DMS114 treated with DMSO at 0.1 percent for 48 hours (cell line): ENCODE results near the gene TUBB4A.
"Not testable (repeated sequence)": the region's sequence is repeated elsewhere in the genome, so short reads cannot be mapped to it uniquely, and the experiment has no call there.

Experiments
- DNase-seq: peaks from one replicate; lab custom pipeline; 2025; ENCODE audit not compliant: unreplicated experiment; lab: John Stamatoyannopoulos, UW

The TUBB4A gene

DNA sequence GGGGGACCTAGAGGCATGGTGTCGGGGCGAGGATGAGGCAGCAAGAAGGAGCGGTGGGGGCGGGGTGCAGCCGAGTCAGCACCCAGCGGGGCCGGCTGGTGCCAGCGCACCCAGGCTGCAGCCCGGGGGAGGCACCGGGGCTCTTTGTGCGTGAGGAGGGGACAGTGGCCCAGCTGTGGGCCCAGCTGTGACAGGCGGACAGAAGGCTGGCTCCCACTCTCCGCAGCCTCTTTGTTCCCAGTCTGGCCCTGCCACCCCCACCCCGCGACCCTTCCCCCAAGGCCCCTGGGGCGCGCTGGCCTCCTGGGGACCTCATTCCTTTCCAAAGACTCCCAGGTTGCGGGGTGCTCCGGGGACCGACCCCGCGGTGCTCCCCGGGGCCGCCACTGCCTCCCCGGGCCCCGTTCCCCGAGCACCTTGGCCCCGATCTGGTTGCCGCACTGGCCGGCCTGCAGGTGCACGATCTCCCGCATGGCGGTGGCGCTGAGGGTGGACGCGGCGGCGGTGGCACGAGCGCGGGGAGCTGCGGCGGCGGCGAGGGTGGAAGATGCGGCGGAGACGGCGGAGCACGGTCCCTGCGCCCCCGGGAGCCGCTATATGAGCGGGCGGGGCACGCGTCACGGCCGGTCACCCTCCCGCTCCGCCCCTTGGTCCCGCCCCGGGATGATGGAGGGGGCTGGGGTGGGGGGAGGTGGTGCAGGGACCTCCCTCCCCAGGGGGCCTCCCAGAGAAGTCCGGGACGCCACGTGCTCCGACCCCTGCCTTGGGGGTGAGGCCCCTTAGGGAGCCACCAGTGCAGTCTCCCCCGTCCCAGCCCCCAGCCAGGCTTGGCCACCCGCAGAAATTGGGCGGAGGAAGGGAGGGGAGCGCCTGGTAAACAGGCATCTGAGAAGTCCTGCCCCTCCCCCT is at the start of gene TUBB4A:
Gene TUBB4A, minus strand, starts transcription at position 570 of the 909 bp plus-strand sequence. Its CDS starts 97 bp downstream, at position 473.
- no peak for DNase-seq

DNA sequence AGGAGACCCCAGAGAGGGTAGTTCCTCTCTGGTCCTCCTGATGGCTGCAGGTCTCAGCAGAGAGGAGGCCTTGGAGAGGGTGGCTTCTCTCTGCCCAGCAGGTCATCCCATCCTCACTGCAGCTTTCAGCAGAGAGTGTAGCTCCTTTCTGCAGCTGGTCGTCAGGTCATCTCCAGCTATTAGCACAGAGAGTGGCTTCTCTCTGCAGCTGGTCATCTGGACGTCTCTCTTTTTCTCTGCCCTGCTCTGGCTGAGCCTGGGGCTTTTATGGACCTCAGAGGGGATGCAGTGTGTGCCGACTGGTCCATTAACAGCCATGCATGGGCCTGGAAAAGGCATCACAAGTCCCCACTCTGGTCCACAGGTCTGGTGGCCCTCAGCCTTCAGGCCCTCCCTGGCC is 49.0 kb upstream of the TUBB4A start:
- DNase-seq = no peak

DNA sequence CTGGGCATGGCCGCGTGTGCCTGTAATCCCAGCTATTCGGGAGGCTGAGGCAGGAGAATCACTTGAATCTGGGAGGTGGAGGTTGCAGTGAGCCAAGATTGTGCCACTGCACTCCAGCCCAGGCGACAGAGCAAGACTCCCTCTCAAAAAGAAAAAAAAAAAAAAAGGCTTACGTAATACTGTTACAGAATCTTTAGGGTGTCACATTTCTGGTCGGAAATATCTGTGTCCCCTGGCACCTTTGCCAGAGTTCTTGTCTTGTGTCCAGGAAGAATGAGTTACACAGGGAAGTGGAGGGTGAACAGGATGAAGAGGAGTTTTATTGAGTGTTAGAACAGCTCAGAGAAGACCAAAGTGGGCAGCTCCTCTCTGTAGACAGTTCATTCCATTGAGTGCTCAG is 48.6 kb upstream of the TUBB4A start:
- not testable (repeated sequence) for DNase-seq

DNA sequence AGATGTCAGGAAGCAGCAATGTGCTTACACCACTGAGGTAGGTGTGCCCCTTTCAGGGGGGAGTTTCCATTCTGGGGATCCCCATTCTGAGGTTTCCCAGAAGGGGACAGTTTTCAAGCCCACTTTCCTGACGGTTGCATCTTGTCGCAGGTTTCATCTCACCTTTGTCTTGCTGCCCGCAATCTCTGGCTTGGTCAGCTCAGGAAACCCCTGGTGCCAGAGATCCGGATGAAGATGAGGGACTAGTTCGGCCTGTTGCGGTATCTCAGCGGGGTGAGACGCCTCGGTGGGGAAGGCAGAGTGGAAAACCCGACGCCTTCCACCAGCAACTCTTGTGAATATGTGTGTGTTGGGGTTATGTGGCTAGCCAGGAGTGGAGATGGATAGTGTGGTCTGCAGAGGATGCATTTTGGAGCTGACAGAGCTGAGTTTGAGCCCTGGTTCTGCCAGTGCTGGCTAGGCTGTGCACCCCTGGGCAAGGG is 41.8 kb upstream of the TUBB4A start:
- DNase-seq = no peak

DNA sequence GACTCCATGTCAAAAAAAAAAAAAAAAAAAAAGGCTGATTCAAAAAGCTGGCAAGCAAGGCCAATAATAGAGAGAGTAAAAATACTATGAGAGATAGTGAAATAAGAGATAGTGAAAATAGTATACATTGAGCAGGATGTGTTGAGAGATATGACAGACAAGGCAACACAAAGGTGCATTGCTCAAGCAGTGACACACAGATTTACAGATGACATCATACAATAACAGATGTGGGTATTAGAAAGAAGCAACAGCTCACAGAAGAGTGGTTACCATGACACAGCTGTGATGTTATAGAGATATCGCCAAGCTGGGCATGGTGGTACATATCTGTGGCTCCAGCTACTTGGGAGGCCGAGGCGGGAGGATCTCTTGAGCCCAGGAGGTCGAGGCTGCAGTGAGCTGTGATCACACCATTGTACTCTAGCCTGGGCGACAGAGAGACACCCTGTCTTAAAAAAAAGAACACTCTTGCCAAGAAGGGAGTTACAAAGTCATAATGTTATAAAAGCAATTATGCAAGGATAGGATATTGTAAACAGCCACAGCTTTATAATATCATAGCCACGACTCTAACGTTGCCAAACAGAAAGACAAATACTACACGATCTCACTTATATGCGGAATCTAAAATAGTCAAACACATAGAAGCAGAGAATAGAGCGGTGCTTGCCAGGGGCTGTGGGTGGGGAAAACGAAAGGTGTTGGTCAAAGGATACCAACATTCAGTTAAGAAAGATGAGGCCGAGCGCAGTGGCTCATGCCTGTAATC is 39.0 kb upstream of the TUBB4A start:
- DNase-seq = no peak

DNA sequence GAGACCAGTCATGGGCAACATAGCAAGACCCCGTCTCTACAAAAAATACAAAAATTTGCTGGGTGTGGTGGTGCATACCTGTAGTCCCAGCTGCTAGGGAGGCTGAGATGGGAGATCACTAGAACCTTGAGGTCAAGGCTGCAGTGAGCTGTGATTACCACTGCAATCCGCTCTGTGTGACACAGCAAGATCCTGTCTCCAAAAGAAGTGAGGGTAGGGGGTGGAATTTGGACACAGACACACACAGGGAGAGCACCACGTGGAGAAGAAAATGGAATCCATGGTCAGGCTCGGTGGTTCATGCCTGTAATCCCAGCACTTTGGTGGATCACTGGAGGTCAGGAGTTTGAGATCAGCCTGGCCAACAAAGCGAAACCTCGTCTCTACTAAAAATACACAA is 37.4 kb upstream of the TUBB4A start:
- DNase-seq = no peak

DNA sequence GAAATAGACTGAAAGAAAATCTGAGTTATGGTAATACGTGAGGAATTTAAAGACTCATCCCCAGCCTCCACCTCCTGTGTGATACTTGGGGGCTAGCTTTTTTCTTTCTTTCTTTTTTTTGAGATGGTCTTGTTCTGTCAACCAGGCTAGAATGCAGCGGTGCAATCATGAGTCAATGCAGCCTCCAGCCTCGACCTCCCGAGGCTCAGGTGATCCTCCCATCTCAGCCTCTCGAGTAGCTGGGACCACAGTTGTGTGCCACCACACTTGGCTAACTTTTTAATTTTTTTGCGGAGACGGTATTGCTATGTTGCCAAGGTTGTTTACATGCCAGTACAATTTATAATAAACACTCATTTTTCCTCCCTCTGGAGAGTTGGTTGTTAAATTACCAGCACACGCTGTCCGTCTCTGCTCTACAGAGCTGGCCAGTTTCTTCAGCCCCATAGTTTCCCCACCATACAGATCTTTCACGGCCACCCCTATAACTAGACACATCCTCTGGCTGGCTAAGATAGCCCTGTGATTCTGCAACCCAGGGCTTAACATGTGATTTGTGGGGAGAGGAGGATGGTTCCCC is 33.5 kb upstream of the TUBB4A start:
- no peak for DNase-seq

DNA sequence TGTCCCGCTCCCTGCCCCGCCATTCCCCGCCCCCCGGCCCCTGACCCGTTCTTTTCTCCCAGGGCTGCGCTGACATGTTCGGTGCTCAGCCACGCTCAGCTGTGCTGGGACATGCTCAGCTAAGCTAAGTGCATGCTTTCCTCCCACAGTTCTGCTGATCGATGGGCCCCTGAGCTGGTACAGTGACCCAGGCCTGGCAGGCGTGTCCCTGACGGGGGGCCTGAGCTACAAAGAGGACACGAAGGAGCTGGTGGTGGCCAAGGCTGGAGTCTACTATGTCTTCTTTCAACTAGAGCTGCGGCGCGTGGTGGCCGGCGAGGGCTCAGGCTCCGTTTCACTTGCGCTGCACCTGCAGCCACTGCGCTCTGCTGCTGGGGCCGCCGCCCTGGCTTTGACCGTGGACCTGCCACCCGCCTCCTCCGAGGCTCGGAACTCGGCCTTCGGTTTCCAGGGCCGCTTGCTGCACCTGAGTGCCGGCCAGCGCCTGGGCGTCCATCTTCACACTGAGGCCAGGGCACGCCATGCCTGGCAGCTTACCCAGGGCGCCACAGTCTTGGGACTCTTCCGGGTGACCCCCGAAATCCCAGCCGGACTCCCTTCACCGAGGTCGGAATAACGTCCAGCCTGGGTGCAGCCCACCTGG is 32.5 kb upstream of the TUBB4A start:
- no peak for DNase-seq

DNA sequence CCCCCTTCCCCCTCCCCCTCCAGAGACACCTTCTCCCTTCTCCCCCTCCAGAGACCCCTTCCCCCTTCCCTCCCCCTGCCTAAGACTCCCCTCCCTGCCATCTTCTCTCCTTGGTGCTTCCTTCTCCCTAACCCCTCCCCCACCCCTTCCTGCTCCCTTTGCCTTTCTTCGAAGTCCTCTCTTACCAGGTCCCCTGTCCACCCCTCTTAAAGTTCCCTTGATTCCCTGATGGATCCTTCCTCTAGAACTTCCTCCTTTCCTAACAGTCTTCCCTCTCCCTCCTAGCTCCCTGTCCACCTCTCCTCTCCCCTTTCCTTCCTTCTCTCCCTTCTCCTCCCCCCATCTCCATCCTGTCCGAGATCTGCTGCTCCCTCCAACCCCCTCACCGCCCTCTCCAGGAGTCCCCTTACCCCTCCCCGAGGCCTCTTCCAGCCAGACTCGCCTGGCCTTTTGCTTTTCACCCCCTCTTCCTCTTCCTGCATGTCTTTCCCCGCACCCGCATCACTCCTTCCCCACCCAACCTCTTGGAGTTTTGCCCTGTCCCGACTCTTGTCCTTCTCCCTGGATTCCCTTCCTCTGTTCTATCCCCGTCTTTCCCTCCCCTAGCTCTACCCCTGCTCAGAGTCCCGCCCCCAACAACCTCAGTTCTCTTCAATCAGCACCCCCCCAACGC is 31.8 kb upstream of the TUBB4A start:
- DNase-seq = no peak

DNA sequence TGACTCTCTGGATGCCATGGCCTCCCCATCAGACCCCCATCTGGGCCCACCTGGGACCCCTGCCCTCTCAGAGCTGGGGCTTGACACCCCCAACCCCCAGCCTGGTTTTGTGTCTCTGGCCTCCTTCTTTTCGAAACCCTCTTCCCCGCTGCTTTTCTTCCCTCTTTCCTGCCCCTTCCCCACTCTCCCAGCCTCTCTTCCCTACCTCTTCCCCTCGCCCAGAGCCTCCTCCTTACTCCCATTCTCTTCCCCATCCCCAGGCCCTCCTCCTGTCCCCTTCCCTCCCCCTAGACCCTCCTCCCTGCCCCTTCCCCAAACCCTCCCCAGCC is 30.9 kb upstream of the TUBB4A start:
- no peak for DNase-seq

DNA sequence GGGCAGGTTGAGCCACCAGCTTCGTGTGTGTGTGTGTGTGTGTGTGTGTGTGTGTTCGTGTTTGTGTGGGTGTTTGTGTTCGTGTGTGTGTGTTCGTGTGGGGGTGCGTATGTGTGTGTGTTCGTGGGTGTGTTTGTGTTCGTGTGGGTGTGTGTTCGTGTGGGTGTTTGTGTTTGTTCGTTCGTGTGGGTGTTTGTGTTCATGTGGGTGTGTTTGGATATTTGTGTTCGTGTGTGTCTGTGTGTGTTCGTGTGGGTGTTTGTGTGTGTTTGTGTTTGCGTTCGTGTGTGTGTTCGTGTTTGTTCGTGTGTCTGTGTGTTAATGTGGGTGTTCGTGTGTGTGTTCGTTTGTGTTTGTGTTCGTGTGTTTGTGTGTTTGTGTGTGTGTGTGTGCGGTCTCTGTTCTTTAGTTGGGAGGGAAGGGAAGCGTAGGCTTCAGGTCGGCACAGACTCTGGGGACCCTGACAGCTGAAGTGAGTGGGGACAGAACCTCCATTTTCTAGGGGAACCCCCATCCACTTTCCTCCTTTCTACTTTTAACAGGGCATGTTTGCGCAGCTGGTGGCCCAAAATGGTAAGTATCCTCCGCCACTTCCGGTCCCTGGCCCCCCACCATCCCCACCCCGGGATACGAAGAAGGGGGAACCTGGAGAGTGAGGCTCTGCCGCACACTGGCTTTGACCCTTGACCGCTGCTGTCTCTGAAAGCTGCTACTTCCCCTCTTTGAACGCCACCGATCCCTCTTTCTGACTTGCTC is 30.3 kb upstream of the TUBB4A start:
- DNase-seq = no peak

DNA sequence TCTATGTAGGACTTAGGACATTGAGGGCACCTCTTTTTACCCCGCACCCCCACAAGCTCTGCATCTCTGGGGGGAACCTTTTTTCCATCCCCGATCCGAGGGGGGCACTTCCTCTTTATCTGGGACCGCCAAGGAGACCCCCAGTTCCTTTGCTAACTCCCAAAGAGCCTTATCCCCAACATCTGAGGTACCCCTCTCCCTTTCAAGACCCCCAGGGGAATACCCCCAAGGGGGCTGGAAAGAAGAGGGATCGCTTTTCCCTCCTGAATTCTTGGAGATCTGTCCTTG is 29.8 kb upstream of the TUBB4A start:
- no peak for DNase-seq

DNA sequence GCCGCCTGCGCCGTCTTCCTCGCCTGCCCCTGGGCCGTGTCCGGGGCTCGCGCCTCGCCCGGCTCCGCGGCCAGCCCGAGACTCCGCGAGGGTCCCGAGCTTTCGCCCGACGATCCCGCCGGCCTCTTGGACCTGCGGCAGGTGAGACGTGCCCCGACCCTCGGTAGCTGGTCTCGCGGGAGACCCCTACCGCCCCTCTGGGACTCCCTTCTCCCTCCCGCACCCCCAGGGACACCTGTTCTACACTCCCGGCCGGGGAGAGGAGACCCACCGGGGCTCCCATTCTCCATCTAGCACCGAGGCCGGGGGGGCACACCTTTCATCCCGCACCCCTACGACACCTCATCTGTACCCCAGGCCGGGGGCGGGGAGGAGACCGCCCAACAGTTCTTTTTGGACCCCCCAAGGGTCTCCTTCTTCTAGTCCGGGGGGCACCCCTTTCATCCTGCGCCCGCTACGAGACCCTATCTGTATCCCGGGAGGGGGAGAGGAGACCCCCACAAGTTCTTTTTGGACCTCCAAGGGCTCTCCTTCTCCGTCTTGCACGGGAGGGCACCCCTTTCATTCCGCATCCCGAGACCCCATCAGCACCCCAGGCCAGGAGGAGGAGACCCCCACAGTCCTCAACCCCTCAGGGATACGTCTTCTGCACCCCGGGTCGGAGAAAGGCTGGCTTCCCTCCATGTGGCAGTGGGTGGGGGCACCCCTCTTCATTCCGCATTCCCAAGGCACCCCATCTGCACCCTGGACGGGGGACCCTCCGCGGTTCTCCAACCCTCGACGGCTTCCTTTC is 29.2 kb upstream of the TUBB4A start:
- DNase-seq = no peak

DNA sequence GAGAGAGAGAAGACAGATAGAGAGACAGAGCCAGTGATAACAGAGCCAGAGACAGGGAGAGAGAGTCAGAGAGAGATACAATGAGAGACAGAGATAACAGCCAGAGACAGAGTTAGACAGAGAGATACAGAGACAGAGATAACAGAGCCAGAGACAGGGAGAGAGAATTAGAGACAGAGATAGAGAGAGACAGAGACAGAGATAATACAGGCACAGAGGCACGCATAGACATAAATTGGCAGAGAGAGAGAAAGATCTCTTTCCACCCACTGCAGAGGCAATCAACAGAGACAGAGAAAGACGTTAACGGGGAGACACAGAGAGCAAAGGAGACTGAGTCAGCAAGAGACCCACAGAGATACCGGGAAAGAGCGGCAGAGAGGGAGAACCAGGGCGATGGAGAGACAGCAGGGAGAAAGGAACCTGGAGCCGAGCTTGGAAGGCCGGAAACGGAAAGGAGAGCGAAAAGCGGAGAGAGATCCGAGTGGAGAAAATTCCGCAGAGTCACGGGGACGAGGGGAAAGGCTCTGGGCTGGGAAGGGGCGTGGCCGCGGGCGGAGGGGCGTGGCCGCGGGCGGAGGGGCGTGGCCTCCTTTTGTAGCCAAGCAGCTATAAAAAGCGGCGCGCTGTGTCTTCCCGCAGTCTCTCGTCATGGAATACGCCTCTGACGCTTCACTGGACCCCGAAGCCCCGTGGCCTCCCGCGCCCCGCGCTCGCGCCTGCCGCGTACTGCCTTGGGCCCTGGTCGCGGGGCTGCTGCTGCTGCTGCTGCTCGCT is 28.5 kb upstream of the TUBB4A start, which contains the start of gene TNFSF9:
Gene TNFSF9, plus strand, starts transcription at position 641 of the 777 bp plus-strand sequence. Its CDS starts 11 bp downstream, at position 652.
- peak; percentile 59 for DNase-seq

DNA sequence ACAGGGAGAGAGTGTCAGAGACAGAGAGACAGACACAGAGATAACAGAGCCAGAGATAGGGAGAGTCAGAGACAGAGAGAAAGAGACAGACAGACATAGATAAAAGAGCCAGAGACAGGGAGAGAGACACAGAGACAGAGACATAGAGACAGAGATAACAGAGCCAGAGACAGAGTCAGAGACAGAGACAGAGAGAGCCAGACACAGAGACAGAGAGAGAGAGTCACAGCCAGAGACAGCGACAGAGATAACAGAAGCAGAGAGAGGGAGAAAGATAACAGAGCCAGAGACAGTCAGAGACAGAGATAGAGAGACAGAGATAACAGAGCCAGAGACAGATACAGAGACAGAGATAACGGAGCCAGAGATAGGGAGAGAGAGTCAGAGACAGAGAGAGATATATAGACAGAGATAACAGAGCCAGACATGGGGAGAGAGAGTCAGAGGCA is 27.9 kb upstream of the TUBB4A start:
- no peak for DNase-seq

DNA sequence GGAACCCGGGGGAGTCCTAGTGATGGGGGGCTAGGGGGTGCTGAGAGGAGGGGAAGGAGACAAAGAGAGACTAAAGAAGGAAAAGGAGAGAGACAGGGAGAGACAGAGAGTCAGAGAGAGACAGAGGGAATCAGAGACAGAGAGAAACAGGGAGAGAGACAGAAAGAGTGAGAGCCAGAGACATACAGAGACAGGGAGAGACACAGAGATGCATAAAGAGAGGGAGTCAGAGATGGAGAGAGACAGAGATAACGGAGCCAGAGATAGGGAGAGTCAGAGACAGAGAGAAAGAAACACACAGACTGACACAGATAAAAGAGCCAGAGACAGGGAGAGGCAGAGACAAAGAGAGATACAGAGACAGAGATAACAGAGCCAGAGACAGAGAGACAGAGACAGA is 27.2 kb upstream of the TUBB4A start:
- no peak for DNase-seq

DNA sequence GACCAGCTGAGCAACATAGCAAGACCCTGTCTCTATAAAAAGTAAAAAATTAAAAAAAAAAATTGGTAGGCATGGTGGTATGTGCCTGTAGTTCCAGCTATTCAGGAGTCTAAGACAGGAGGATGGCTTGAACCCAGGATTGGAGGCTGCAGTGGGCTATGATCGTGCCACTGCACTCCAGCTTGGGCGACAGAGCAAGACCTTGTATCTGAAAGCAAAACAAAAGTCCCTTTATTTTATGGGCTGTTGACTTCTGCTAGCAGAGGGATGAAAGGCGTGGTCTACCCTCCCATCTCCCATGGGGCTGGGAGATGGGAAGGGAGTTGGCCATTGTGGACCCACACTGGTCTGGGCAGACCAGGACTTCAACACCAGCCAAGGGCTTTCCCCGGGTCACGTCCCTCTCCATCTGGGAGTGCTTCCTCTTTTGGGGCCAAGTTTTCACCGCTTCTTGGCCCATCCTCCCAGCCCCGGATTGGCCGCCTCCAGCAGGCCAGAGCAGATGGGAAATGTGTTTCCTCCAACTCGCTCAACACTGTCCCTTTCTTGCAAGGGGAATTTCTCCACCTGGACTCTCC is 26.5 kb upstream of the TUBB4A start:
- DNase-seq = no peak

DNA sequence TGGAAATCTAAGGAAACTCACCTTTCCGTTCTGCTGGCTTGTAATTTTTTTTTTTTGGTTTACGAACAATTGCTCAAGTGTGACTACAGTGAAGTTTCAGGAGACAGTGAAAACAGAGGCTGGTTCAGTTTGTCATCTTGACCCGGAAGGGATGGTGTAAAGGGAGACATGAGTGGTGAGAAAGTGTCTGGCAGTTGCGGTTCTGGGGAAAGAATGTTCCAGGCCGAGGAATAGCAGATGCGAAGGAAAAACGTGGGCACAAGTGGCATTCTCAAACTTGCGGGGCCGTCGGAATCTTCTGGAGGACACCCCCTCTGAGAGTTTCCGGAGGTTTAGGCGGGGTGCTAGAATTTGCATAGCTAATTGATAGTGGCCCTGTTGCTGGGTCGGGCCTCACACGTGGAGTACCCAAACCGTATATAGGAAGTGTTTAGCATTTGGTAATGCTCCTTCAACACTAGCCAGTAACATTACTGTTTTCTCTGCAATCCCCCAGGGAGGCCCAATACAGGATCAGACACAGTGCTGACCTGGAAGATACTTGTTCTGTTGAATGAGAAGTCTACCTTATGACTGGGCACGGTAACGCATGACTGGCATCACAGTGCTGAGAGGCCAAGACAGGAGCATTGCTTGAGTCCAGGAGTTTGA is 25.9 kb upstream of the TUBB4A start:
- DNase-seq = no peak
